ENCODE results near the gene MROH8.

The MROH8 gene

DNA sequence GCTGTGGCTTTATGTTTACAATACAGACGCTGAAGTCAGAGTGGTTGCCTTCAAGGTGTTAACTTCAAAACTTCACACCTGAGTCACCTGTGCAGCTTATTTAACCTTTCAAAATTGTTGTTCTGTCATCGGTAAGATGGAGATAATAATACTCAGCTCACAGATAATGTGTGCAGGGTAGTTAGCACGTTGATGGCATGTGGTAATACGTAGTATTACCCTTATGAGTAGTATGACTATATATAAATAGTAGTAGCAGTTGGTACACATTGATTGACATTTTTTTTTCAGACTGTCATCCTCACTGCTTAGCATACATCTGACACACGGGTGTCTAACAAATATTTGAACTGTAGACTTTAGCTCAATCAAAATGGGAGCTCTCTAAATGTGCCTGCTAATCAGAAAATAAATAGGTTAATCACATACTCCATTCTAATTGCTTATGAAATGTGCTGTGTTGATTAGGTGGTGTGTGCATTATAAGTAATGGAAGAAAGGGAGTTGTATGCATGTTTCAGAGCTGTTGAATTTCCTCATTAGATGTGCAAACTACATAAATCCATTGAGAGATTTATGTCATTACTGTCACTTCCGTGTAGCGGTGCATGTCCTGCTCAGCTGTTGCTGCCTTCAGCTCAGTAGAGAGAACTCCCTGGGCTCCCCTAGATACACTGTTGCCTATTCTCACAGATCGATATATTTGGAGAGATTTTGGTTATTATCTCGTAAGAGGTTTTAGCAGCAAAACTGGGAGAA is 11.2 kb upstream of the MROH8 start:
- H3F3A ChIP-seq (ENCODE audit: insufficient read depth, low read length) = peaks cover 21% of the 10 kb centered on the region
- TF ChIP-seq EZH2 (optimal IDR thresholded peaks at IDR 0.05; ENCODE audit: low read depth, low read length) (no peak), EZH2phosphoT487 (IDR thresholded peaks at IDR 0.05; ENCODE audit: low read length) (no peak)
- TF ChIP-seq, protein P1, sequence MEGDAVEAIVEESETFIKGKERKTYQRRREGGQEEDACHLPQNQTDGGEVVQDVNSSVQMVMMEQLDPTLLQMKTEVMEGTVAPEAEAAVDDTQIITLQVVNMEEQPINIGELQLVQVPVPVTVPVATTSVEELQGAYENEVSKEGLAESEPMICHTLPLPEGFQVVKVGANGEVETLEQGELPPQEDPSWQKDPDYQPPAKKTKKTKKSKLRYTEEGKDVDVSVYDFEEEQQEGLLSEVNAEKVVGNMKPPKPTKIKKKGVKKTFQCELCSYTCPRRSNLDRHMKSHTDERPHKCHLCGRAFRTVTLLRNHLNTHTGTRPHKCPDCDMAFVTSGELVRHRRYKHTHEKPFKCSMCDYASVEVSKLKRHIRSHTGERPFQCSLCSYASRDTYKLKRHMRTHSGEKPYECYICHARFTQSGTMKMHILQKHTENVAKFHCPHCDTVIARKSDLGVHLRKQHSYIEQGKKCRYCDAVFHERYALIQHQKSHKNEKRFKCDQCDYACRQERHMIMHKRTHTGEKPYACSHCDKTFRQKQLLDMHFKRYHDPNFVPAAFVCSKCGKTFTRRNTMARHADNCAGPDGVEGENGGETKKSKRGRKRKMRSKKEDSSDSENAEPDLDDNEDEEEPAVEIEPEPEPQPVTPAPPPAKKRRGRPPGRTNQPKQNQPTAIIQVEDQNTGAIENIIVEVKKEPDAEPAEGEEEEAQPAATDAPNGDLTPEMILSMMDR (IDR thresholded peaks at IDR 0.05; ENCODE audit: low read length) = no peak
- H3K4me2 ChIP-seq (ENCODE audit: low read depth, low read length) = peak overlapping the region; percentile 36
- H3K4me3 ChIP-seq (ENCODE audit: low read length) = no peak overlapping the region
- H3K9me3 ChIP-seq (replicated peaks; ENCODE audit: insufficient read depth, low read length) = no peaks in the 10 kb centered on the region
- no peak for DNase-seq
- H3K27me3 ChIP-seq (replicated peaks; ENCODE audit: insufficient read depth, low read length) = no peaks in the 10 kb centered on the region
- peaks cover 26% of the 10 kb centered on the region for H3K4me1 ChIP-seq (ENCODE audit: low read length)
- H3K9me2 ChIP-seq (replicated peaks; ENCODE audit: insufficient read depth, low read length) = no peaks in the 10 kb centered on the region
- peaks cover 95% of the 10 kb centered on the region for H3K79me2 ChIP-seq (ENCODE audit: low read length)
- peak overlapping the region; percentile 22; the same call in 1 of the 2 replicates for H3K27ac ChIP-seq (ENCODE audit: low read length)
- no peak overlapping the region for H3K9ac ChIP-seq (ENCODE audit: low read length)
- H2AFZ ChIP-seq (ENCODE audit: low read length) = no peak overlapping the region
- H4K20me1 ChIP-seq (ENCODE audit: insufficient read depth, low read length) = peaks cover 63% of the 10 kb centered on the region
- H3K36me3 ChIP-seq (replicated peaks; ENCODE audit: insufficient read depth, low read length) = peaks cover 9% of the 10 kb centered on the region; the same call in 1 of the 2 replicates

DNA sequence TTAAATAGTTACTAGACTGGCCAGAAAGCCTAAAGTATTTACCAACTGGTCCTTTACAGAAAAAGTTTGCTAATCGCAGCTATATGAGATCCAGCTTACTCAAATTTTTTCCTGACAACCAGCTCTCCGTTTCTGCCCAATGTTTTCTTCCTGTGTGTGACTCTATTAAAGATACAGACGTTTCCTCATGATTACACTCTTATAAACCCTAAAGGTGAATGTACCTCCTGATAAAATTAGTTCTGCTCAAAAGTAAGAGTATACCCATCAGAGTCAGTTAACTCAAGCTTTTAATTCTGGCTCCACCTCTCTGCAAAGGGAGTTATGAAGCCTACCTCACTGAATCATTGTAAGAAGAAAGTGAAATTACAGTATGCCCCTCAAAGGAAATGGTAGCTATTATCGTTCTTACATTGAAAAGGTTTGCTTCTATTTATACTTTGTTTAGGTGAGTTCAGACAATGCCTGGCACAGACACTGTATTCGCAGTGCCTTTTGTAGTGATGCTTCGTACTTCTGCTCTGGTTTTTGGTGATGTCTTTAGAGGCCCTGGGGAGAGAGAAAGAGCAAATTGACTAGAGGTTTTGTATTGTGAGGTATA is 10.2 kb upstream of the MROH8 start:
- H4K20me1 ChIP-seq (ENCODE audit: insufficient read depth, low read length) = peaks cover 53% of the 10 kb centered on the region
- H3K9ac ChIP-seq (ENCODE audit: low read length) = no peak overlapping the region
- peaks cover 13% of the 10 kb centered on the region for H3K36me3 ChIP-seq (replicated peaks; ENCODE audit: insufficient read depth, low read length)
- peak; percentile 64 for DNase-seq
- no peak for TF ChIP-seq EZH2 (optimal IDR thresholded peaks at IDR 0.05; ENCODE audit: low read depth, low read length)
- TF ChIP-seq, protein P1 (IDR thresholded peaks at IDR 0.05; ENCODE audit: low read length) = no peak
- TF ChIP-seq EZH2phosphoT487 (IDR thresholded peaks at IDR 0.05; ENCODE audit: low read length) = no peak
- peaks cover 95% of the 10 kb centered on the region for H3K79me2 ChIP-seq (ENCODE audit: low read length)
- no peaks in the 10 kb centered on the region for H3K9me2 ChIP-seq (replicated peaks; ENCODE audit: insufficient read depth, low read length)
- H3K4me2 ChIP-seq (ENCODE audit: low read depth, low read length) = peak overlapping the region; percentile 36
- peaks cover 21% of the 10 kb centered on the region for H3F3A ChIP-seq (ENCODE audit: insufficient read depth, low read length)
- H3K27ac ChIP-seq (ENCODE audit: low read length) = peak overlapping the region; percentile 22; the same call in 1 of the 2 replicates
- peaks cover 26% of the 10 kb centered on the region for H3K4me1 ChIP-seq (ENCODE audit: low read length)
- no peak overlapping the region for H2AFZ ChIP-seq (ENCODE audit: low read length)
- H3K27me3 ChIP-seq (replicated peaks; ENCODE audit: insufficient read depth, low read length) = no peaks in the 10 kb centered on the region
- H3K4me3 ChIP-seq (ENCODE audit: low read length) = no peak overlapping the region
- no peaks in the 10 kb centered on the region for H3K9me3 ChIP-seq (replicated peaks; ENCODE audit: insufficient read depth, low read length)

DNA sequence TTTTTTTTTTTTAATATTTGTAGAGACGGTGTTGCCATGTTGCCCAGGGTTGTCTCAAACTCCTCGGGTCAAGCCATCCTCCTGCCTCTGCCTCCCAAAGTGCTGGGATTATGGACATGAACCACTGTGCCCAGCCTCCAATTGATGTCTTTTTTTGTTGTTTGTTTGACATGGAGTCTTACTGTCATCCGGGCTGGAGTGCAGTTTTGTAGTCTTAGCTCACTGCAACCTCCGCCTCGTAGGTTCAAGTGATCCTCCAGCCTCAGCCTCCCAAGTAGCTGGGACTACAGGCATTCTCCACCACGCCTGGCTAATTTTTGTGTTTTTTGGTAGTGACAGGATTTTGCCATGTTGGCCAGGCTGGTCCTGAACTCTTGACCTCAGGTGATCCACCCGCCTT is 9.4 kb upstream of the MROH8 start:
- no peak for DNase-seq
- Histone ChIP-seq H3K9me2 (replicated peaks; ENCODE audit: insufficient read depth, low read length) (no peaks in the 10 kb centered on the region), H3K36me3 (replicated peaks; ENCODE audit: insufficient read depth, low read length) (peaks cover 19% of the 10 kb centered on the region), H3K27ac (ENCODE audit: low read length) (no peak overlapping the region), H2AFZ (ENCODE audit: low read length) (no peak overlapping the region), H3K4me1 (ENCODE audit: low read length) (peaks cover 26% of the 10 kb centered on the region), H3K79me2 (ENCODE audit: low read length) (peaks cover 95% of the 10 kb centered on the region), H3K27me3 (replicated peaks; ENCODE audit: insufficient read depth, low read length) (no peaks in the 10 kb centered on the region), H3K9ac (ENCODE audit: low read length) (no peak overlapping the region), H3K4me3 (ENCODE audit: low read length) (no peak overlapping the region), H3K9me3 (replicated peaks; ENCODE audit: insufficient read depth, low read length) (no peaks in the 10 kb centered on the region), H3K4me2 (ENCODE audit: low read depth, low read length) (peak overlapping the region; percentile 36; the same call in 1 of the 2 replicates), H4K20me1 (ENCODE audit: insufficient read depth, low read length) (peaks cover 53% of the 10 kb centered on the region), H3F3A (ENCODE audit: insufficient read depth, low read length) (peaks cover 21% of the 10 kb centered on the region)
- TF ChIP-seq, protein P1 (IDR thresholded peaks at IDR 0.05; ENCODE audit: low read length) = no peak
- no peak for TF ChIP-seq EZH2 (optimal IDR thresholded peaks at IDR 0.05; ENCODE audit: low read depth, low read length)
- no peak for TF ChIP-seq EZH2phosphoT487 (IDR thresholded peaks at IDR 0.05; ENCODE audit: low read length)
